Airway epithelial cell (primary cell): ENCODE measurements around the gene FAM149B1. TPM values are rescaled to one million over a fixed set of nuclear protein-coding genes. Genes with fewer than 3 reads are reported as not detected.

ENCODE experiments used
- total RNA-seq: library from RNA; depleted of rRNA; stranded (reverse); fragments of >200 nt; gene quantifications from 2 replicates; pipeline ENCODE4 v1.2.3, GENCODE V29; 2015

Gene FAM149B1
- 9.5 and 15.6 TPM in 2 replicates for total RNA-seq

DNA sequence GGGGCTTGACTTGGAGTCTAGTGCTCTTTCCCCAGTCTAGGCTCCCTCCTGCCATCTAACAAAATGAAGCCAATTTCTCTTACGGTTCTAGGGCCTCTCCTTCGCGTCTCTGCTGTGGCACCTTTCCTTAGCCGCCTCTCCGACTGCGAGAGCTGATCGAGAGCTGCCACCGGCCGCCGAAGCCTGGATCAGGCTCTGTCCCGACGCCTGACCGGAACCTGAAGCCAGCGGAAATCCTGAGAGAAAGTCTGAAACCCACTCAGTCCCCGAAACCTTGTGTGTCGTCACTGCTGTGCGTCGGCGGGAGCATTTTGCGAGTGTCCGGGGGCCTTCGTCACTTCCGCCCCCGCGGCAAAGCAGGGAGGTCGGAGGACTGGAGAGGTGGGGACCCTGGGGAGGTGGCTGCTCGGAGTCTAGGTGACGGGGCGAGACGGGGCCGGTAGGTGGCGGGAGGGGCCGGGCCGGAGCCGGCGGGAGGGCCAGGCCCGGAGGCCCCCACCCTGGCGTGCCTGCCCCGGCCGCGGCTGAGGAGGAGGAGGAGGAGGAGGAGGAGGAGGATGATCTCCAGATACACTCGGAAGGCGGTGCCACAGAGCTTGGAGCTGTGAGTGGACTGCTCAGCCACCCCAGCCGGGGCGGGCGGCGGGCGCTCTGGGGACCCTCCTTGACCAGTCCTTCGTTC, at the start of gene FAM149B1, which contains the start of gene ECD:
Gene FAM149B1 (plus strand): TSS at position 337 of the 682 bp plus-strand sequence. CDS start 221 bp downstream, at position 558.
Gene ECD (minus strand): TSS at position 226 of the 682 bp plus-strand sequence. CDS start 4,071 bp downstream, outside the sequence.

DNA sequence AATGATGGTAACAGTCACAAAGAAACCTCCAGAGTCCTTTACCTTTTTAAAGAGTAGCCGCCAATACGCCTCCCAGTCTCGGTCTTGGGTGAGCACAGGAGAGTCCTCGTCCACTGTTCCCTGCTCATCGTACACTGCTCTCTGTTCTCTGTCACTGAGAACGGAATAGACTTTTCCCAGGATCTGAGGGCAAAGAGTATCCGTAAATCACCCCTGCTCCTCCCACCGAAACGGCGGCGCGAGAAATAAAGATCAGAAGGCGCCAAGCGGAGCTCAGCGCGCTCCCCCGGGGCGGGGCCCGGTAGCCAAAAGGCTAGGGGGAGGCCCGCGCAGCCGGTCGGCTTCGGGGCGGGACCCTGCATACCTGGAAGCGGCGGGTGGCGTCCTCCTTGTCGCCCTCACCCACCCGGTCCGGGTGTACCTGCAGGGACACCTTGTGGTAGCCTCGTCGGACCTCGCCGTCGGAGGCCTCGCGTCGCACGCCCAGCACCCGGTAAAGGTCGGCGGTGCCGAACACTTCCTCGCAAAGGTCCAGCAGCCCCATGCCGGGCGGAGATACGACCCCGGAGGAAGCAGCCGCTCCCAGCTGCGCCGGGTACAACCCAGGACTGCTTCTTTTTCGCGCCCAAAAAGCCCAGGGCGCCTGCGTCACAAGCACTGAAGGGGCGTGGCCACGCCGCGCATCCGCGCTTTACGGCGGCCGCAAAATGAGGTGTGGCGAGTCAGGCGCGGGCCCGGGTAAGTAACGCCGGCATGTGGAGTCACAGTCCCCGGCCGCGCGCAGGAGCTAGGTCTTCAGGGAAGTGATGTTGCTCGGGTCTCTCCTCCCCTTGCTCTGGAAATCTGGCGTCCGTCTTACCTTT, 79.0 kb downstream of the FAM149B1 start, which contains the start of gene DNAJC9:
Gene DNAJC9 (minus strand): TSS at position 610 of the 863 bp plus-strand sequence. CDS start 66 bp downstream, at position 544.

DNA sequence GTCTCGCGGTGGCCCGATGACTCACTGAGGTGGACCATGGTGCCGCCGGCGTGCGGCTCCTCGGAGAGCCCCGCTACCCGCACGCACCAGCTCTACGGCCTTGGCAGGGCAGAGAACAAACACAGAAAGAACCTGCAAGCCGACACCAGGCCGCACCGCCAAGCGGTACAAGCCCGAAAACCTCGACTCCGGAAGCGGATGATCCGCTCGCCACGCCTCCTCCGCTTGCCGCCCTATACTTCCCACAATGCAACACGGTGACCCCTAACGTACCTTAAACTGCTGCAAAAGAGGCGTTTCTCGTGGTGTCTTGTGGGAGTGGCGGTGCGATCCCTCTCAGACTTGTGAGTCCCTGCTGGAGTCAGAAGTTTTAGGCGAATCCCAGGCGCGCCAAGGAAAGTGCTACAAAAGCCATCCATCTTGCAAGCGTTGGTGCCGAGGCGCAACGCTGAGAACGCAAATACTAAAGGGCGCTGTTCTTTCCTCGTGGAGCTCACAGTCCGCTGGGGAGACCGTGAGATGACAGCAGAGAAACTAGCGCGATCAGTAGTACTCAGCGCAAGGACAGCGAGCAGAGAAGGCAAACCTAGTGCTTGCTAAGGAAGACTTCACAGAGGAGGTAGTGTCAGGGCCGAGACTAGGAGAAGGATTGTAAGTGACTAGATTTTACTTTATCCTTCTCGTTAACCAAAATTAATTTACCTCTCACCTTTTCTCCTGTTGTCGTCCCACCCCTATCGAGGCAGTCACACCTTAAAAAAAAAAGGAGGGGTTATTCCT, 84.7 kb downstream of the FAM149B1 start, which contains the start of gene MRPS16:
Gene MRPS16 (minus strand): TSS at position 200 of the 780 bp plus-strand sequence. CDS start 162 bp downstream, at position 38.

Other genes with a start within 250 kb of the FAM149B1 start
- gene PLA2G12B, start 213.3 kb upstream of the FAM149B1 start, total RNA-seq: not detected in 2 replicates
- 55.2 and 61.2 TPM in 2 replicates for gene P4HA1, start 71.3 kb upstream of the FAM149B1 start, total RNA-seq
- gene NUDT13, start 57.7 kb upstream of the FAM149B1 start, total RNA-seq: 0.14 and 0.85 TPM in 2 replicates
- 20.9 and 26.7 TPM in 2 replicates for gene ECD, start 111 bp upstream of the FAM149B1 start, total RNA-seq
- 35.2 and 36.5 TPM in 2 replicates for gene DNAJC9, start 79.1 kb downstream of the FAM149B1 start, total RNA-seq
- gene MRPS16, start 84.5 kb downstream of the FAM149B1 start, total RNA-seq: 40.3 and 59.1 TPM in 2 replicates
- 0.33 and 0.42 TPM in 2 replicates for gene CFAP70, start 190.7 kb downstream of the FAM149B1 start, total RNA-seq
- 72.2 and 95.4 TPM in 2 replicates for gene ANXA7, start 245.9 kb downstream of the FAM149B1 start, total RNA-seq